ENCODE measurements around the gene ASB2.

GRCh38 chr14:93905623-93906022 lies 70.7 kb downstream of the ASB2 start:
- no peak for TF ChIP-seq CTCF (tag by site-specific recombination; IDR thresholded peaks at IDR 0.05)
- no peak for TF ChIP-seq REST (tag by site-specific recombination; IDR thresholded peaks at IDR 0.05)
- TF ChIP-seq ATF2 (tag by site-specific recombination; IDR thresholded peaks at IDR 0.05; ENCODE audit: low read depth): no peak
- no peak for TF ChIP-seq SCRT2 (tag by site-specific recombination; IDR thresholded peaks at IDR 0.05)
- TF ChIP-seq ZNF184 (tag by site-specific recombination; IDR thresholded peaks at IDR 0.05): no peak
- no peak for TF ChIP-seq ZNF140 (tag by site-specific recombination; IDR thresholded peaks at IDR 0.05)
- TF ChIP-seq ZBTB10 (tag by site-specific recombination; IDR thresholded peaks at IDR 0.05): no peak

Data from HEK293 (cell line).